Memory B cell (primary cell): ENCODE measurements around the gene TSPEAR.

ENCODE experiments used
- ATAC-seq: fragments of 150-1000 bp; cut with Tn5 transposase; 2 replicates; pipeline ENCODE4 v1.10.0; 2021; ENCODE audit warnings: low read depth, mild to moderate bottlenecking, moderate library complexity
- DNase-seq, 2 donors: peaks; one replicate each; pipeline ENCODE4 v3.0.0; 2022; ENCODE audit warnings: low spot score in 2 of 2
- H3K27ac Mint-ChIP-seq: one replicate; pipeline ENCODE4 v1.8.0; 2022; ENCODE audit warnings: mild to moderate bottlenecking, moderate library complexity, mixed read lengths
- H3K27me3 Mint-ChIP-seq: one replicate; pipeline ENCODE4 v1.8.0; 2022; ENCODE audit warnings: mixed read lengths
- H3K36me3 Mint-ChIP-seq: one replicate; pipeline ENCODE4 v1.8.0; 2022; ENCODE audit warnings: mild to moderate bottlenecking, mixed read lengths
- H3K4me1 Mint-ChIP-seq: one replicate; pipeline ENCODE4 v1.8.0; 2022; ENCODE audit warnings: mixed read lengths
- H3K4me3 Mint-ChIP-seq: one replicate; pipeline ENCODE4 v1.8.0; 2022; ENCODE audit warnings: mild to moderate bottlenecking, moderate library complexity, mixed read lengths
- H3K9me3 Mint-ChIP-seq: one replicate; pipeline ENCODE4 v1.8.0; 2022; ENCODE audit warnings: mixed read lengths

Gene TSPEAR

GRCh38 chr21:44496564-44497550, 214.5 kb downstream of the TSPEAR start:
- no peak for ATAC-seq
- H3K4me3 Mint-ChIP-seq: no peak overlapping the region

GRCh38 chr21:44495611-44496563, 215.5 kb downstream of the TSPEAR start:
- DNase-seq: no peak
- Mint-ChIP-seq H3K27ac (no peak overlapping the region), H3K4me1 (no peaks in the 10 kb centered on the region), H3K9me3 (peaks cover 10% of the 10 kb centered on the region), H3K4me3 (no peak overlapping the region), H3K36me3 (no peaks in the 10 kb centered on the region), H3K27me3 (peaks cover 16% of the 10 kb centered on the region)
- no peak for ATAC-seq

More at GRCh38 chr21:44496564-44497550, 214.5 kb downstream of the TSPEAR start:
- Mint-ChIP-seq H3K36me3 (no peaks in the 10 kb centered on the region), H3K9me3 (peaks cover 10% of the 10 kb centered on the region), H3K4me1 (no peaks in the 10 kb centered on the region), H3K27ac (no peak overlapping the region), H3K27me3 (peaks cover 15% of the 10 kb centered on the region)
- no peak for DNase-seq

GRCh38 chr21:44494956-44495355, 216.4 kb downstream of the TSPEAR start:
- Mint-ChIP-seq H3K9me3 (peaks cover 10% of the 10 kb centered on the region), H3K36me3 (no peaks in the 10 kb centered on the region), H3K4me1 (no peaks in the 10 kb centered on the region), H3K4me3 (no peak overlapping the region), H3K27me3 (peaks cover 20% of the 10 kb centered on the region), H3K27ac (no peak overlapping the region)
- no peak for ATAC-seq
- no peak for DNase-seq

- DNase-seq (no peak), ATAC-seq (no peak)
- H3K27me3 Mint-ChIP-seq: peaks cover 22% of the 10 kb centered on the region
- H3K4me3 Mint-ChIP-seq: no peak overlapping the region
- H3K9me3 Mint-ChIP-seq: peaks cover 10% of the 10 kb centered on the region
- H3K27ac Mint-ChIP-seq: no peak overlapping the region
- no peaks in the 10 kb centered on the region for H3K36me3 Mint-ChIP-seq
- H3K4me1 Mint-ChIP-seq: no peaks in the 10 kb centered on the region
These were observed 217.0 kb downstream of the TSPEAR start for GRCh38 chr21:44494418-44494817.

DNA sequence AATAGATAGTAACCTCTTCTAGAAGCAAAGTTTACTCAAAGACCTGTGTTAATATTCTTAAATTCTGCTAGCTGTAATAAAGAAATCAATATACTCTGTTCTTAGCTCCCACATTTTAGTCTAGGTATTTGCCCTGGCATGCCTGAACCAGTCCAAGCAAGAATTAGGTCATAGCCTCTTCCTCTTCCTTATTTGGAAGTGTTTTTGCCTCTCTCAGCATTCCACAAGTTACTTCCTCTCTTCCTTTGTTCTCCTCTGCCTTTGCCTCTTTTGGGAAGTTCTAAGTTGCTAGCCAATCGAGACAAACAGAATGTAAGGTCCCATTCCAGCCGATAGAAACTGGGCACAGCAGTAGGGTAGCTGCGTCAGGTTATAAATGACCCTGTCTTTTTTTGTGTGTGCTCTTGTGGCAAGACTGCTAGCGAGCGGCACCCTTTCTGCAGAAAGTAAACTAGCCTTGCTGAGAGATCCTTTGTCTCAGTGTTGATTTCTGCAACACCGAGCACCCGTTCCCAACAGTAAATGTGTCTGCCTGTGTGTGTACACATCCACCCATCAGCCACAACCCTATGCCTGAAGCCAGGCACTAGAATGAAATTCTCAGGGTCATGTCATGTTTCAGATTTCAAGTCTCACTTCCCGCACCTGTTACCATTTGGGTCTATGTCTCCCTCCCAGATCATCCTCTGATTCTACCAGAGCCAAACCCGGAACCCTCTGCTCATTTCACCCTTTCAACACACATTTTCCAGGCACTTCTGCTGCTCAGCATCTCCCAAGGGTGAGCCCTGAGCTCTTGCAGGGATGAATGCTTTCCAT, 218.6 kb downstream of the TSPEAR start:
- H3K27me3 Mint-ChIP-seq: peaks cover 26% of the 10 kb centered on the region
- H3K27ac Mint-ChIP-seq: no peak overlapping the region
- peaks cover 10% of the 10 kb centered on the region for H3K9me3 Mint-ChIP-seq
- DNase-seq (no peak), ATAC-seq (no peak)
- no peak overlapping the region for H3K4me3 Mint-ChIP-seq
- H3K36me3 Mint-ChIP-seq: no peaks in the 10 kb centered on the region
- no peaks in the 10 kb centered on the region for H3K4me1 Mint-ChIP-seq

DNA sequence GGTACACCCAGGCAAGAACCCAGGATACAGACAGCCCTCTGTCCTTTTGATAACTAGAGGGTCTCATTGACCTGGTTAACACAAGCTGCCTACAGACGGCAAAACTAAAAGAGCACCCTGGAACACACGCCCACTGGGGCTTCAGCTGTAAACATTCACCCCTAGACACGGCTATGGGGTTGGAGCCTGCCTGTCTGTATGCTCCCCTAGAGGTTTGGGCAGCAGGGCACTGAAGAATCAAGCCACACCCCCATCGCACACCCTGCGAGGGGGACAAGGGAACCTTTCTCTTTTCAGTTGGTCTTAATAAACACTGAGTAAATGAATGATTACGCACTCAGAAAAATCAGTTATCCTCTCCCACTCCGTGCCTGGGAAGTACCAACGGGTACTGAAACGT, 220.6 kb downstream of the TSPEAR start:
- H3K27me3 Mint-ChIP-seq: peaks cover 23% of the 10 kb centered on the region
- no peak for ATAC-seq
- no peak overlapping the region for H3K27ac Mint-ChIP-seq

GRCh38 chr21:44490405-44490804, 221.0 kb downstream of the TSPEAR start:
- peaks cover 19% of the 10 kb centered on the region for H3K27me3 Mint-ChIP-seq
- H3K36me3 Mint-ChIP-seq: no peaks in the 10 kb centered on the region
- peaks cover 10% of the 10 kb centered on the region for H3K9me3 Mint-ChIP-seq
- no peak overlapping the region for H3K4me3 Mint-ChIP-seq
- no peaks in the 10 kb centered on the region for H3K4me1 Mint-ChIP-seq
- H3K27ac Mint-ChIP-seq: no peak overlapping the region
- DNase-seq (no peak), ATAC-seq (no peak)

More for the DNA sequence above, 220.6 kb downstream of the TSPEAR start:
- DNase-seq: no peak
- H3K4me1 Mint-ChIP-seq: no peaks in the 10 kb centered on the region
- H3K9me3 Mint-ChIP-seq: peaks cover 10% of the 10 kb centered on the region
- H3K4me3 Mint-ChIP-seq: no peak overlapping the region
- H3K36me3 Mint-ChIP-seq: no peaks in the 10 kb centered on the region

- DNase-seq (no peak), ATAC-seq (no peak)
- Mint-ChIP-seq H3K36me3 (no peaks in the 10 kb centered on the region), H3K27me3 (peaks cover 17% of the 10 kb centered on the region), H3K27ac (no peak overlapping the region), H3K4me3 (no peak overlapping the region), H3K4me1 (no peaks in the 10 kb centered on the region), H3K9me3 (peaks cover 10% of the 10 kb centered on the region)
These were observed 221.4 kb downstream of the TSPEAR start for GRCh38 chr21:44489962-44490361.

DNA sequence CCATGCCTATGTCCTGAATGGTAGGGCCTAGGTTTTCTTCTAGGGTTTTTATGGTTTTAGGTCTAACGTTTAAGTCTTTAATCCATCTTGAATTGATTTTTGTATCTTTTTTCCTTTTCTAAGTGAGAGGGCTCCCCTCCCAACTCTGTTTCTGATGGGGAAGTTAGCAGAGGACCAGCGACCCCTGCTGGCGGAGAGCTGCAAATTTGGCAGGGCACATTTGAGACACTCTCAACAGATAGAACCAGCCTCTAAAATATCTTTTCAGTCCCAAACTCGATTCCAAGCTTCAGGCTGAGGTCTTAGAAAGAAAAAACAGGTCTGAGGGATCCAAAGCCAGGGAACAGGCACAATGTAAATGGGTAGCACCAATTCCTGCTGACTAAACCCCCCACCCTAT, 223.5 kb downstream of the TSPEAR start:
- Mint-ChIP-seq H3K9me3 (peaks cover 6% of the 10 kb centered on the region), H3K36me3 (no peaks in the 10 kb centered on the region), H3K4me1 (no peaks in the 10 kb centered on the region), H3K27ac (no peak overlapping the region), H3K4me3 (no peak overlapping the region), H3K27me3 (peaks cover 21% of the 10 kb centered on the region)
- DNase-seq (no peak), ATAC-seq (no peak)

- no peak for ATAC-seq
- H3K4me3 Mint-ChIP-seq: no peak overlapping the region
These were observed 225.1 kb downstream of the TSPEAR start for GRCh38 chr21:44486302-44486701.

DNA sequence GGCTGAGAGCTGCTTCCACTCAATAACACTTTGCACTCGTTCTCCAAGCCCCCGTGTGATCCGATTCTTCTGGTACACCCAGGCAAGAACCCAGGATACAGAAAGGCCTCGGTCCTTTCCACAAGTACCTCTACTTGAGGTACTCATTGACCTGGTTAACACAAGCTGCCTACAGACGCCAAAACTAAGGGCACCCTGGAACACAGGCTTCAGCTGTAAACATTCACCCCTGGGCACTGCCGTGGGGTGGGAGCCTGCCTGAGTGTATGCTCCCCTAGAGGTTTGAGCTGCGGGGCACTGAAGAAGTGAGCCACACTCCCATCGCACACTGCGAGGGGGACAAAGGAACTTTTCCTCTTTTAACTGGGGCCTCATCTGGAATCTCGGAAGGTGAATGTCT, 225.6 kb downstream of the TSPEAR start:
- no peaks in the 10 kb centered on the region for H3K36me3 Mint-ChIP-seq
- H3K4me1 Mint-ChIP-seq: no peaks in the 10 kb centered on the region
- no peak for ATAC-seq
- no peak for DNase-seq
- no peak overlapping the region for H3K27ac Mint-ChIP-seq
- no peaks in the 10 kb centered on the region for H3K9me3 Mint-ChIP-seq
- H3K4me3 Mint-ChIP-seq: no peak overlapping the region
- H3K27me3 Mint-ChIP-seq: peaks cover 20% of the 10 kb centered on the region

More at GRCh38 chr21:44486302-44486701, 225.1 kb downstream of the TSPEAR start:
- Mint-ChIP-seq H3K36me3 (no peaks in the 10 kb centered on the region), H3K27ac (no peak overlapping the region), H3K4me1 (no peaks in the 10 kb centered on the region), H3K9me3 (no peaks in the 10 kb centered on the region), H3K27me3 (peaks cover 18% of the 10 kb centered on the region)
- no peak for DNase-seq

DNA sequence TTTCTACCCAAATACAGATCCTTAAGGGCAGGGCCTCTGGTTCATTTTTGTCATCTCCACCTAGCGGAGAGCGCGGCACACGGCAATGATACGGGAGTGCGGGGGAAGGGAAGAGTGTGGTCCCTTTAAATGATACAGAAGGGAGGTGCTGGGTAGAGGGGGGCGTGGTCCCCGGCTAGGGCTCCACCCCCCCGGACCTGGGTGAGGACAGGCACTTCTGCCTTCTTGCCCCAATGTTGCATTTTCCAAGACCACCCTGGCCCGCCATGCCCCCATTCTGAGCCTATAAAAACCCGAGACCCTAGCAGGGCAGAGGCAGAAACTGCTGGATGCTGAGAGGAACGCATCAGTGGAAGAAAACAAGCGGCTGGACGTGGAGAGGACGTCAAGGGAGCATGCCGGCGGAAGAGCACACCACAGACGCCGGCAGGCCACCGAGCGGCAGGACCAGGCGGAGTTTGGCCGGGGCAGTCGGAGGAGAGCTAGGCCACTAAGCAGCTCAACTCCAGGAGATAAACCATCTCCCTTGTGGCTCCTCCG, 226.0 kb downstream of the TSPEAR start:
- ATAC-seq (peak; percentile 64), DNase-seq (no peak)
- Mint-ChIP-seq H3K27me3 (peaks cover 20% of the 10 kb centered on the region), H3K27ac (no peak overlapping the region), H3K4me1 (no peaks in the 10 kb centered on the region), H3K9me3 (no peaks in the 10 kb centered on the region), H3K4me3 (peak overlapping the region; percentile 39), H3K36me3 (no peaks in the 10 kb centered on the region)
